GM18498 (cell line): Measurements from ENCODE around the gene CFAP46.
"Not testable (repeated sequence)": the region's sequence is repeated elsewhere in the genome, so short reads cannot be mapped to it uniquely, and the experiment has no call there.

Experiments used
- ATAC-seq: cut with Tn5 transposase; IDR thresholded peaks from one replicate; pipeline ENCODE4 v1.9.1; 2021; ENCODE audit warnings: mild to moderate bottlenecking, moderate library complexity; ENCODE audit not compliant: unreplicated experiment

The CFAP46 gene

GRCh38 chr10:132904814-132905649 is 37.3 kb downstream of the CFAP46 start:
- no peak for ATAC-seq

DNA sequence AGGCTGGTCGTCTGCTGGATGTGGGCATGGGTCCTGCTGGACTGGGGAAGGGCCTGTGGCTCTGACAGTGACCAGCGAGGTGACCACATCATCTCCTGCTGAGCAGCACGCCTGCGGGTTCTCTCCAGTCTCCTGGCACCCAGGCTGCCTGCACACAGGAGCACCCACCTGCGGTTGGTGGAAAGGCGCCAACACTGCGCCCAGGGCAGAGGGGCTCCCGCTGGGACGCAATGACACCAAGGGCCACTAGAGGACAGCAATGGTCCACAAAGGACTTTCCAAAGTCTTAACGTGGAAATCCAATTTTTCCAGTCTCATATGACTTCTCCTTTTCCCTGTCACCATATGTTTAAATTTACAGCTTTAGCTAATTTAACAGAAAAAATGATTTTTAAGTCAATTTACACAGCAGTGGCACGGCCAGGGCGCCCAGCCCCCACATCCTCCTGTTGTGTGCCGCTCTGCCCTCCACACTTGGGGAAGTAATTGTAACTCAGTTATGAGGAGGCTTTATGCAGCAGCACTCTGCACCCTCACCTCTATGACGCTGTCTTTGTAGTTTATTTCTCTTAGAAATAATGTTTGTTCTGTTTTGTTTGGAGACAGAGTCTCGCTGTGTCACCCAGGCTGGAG is 38.1 kb downstream of the CFAP46 start:
- ATAC-seq, result peak; percentile 41

DNA sequence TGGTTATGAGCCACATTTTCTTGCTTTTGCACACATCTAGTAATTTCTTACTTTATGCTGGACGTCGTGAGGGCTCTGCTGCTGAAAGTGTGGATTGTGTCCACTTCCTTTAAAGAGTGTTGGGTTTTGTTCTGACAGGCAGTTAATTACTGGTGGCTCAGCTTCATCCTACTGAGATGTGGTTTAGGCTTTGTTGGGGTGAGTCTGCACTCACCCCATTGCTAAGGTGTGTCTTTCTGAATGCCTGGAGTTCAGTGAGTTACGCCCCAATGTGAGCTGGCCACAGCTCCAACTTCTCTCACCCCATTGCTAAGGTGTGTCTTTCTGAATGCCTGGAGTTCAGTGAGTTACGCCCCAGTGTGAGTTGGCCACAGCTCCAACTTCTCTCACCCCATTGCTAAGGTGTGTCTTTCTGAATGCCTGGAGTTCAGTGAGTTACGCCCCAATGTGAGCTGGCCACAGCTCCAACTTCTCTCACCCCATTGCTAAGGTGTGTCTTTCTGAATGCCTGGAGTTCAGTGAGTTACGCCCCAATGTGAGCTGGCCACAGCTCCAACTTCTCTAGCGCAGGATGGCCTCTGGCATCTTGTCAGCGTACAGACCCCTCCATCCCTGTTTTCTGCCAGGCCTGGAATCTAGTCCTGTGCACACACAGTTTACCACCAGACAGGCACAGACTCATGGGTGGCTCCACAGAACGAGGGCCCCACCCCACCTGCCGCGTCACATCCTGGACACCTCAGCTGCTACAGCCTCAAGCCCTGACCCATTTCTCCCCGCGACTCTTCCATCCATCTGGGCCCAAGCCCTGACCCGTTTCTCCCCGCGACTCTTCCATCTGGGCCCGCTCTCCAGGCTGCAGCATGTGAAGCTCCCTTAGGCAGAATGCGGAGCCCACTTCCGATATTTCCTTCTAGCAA is 39.5 kb downstream of the CFAP46 start:
- not testable (repeated sequence) for ATAC-seq

GRCh38 chr10:132901351-132901750 is 41.0 kb downstream of the CFAP46 start:
- ATAC-seq, result no peak

GRCh38 chr10:132900211-132900756 is 42.1 kb downstream of the CFAP46 start:
- ATAC-seq, result no peak

DNA sequence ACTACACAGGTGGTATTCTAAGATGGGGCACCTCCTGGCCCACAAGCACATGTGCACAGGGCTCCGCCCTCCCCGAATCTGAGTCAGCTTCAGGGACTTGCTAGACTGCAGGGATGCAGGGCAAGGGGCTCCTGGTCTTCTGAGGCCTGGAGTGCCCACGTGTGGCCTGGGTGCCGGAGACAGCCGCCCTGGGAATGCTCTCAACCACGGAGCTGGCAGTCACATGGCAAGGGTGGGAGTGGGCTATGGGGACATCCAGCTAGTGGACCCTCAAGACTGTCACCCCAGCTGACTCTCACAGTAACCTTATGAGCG is 42.7 kb downstream of the CFAP46 start:
- no peak for ATAC-seq

- ATAC-seq, result no peak
These were observed 43.2 kb downstream of the CFAP46 start for GRCh38 chr10:132899054-132899750.

DNA sequence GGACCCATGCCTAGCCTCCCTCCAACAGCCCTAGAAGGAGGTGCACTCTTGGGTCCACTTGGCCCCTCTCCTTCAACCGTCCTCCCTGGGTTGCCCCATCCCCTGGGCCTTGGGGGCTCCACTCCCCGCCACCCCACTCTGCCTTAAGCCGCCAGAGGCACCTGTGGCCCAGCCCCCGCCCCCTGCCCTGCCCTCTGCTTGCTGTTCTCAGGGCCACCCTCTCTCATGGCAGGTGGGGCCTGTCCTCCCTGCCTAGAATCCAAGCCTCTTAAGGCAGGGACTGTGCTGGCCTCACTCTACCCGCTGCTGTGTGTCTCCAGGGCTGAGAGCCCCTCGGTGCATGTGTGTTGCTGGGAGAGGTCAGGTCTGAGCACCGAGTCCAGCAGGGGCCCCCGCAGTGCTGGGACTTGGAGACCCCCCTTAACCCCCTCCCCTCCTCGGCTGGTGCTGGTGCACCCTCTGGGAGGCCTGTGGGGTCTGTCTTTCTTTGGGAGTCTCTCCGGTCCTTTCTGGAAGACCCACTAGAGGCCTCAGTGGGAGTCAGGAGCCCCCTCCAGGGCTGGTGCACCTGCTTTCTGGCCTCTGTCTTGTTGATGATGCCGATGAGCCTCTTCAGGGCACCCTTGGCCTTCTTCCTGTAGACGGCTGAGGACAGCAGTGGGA is 43.8 kb downstream of the CFAP46 start:
- ATAC-seq, result no peak

DNA sequence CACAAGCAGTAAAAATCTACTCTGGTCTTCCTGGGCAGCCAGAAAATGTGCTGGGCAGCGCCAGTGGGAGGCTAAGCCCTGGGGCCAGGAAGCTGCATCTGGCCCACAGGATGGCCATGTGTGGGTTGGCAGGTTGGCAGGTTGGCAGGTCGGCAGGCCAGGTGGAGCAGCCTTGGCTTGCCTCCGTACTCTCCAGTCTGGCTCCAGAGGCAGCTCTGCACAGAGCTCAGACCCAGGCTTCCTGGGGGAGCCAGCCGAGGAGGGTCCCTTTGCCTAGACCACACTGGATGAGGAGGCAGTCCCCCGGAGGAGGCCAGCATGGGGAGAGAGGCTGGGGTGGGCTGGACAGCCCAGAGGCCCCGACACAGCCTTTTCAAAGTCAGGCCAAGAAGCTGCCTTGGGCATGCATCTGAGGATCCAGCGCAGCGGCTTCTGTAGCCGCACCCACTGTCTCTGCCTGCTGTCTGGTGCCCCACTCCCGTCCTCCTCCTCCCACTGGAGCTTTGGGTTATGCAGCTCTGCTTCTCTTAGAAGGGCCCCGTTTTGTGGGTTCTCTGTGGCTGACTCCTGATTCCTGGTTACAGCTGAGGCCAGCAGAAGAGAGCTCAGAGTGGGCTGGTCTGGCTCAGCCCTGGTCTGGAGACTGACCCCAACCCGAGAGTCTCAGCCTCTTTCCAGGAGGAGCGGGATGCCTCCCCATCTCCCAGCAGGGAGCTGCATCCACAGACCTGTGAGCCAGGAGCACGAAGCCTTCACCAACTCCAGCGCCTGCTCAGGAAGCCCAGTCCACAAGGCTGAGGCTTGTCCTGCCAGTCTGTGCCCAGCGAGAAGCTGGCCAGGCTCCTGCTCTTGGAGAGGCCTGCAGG is 44.6 kb downstream of the CFAP46 start:
- no peak for ATAC-seq

- not testable (repeated sequence) for ATAC-seq
These were observed 48.6 kb downstream of the CFAP46 start for GRCh38 chr10:132893786-132894185.

DNA sequence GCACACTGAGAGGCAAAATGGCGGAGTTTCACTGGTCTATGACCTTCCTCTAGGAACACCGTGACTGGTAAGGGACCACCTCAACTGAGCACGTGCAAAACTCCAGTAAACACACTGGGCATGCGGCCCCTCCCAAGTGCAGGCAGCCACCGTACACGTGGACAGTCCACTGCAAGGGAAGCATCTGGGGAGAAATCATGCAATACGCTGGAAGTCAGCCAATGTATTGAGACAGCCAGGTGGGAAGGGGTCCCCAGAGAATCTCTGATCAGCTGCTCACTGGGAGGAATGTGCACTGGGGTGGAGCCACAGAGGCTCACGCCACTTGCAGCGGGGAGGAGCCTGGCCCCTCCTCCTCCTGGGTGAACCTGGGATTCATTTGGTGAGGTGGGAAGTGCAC is 49.3 kb downstream of the CFAP46 start:
- no peak for ATAC-seq

GRCh38 chr10:132892004-132892403 is 50.4 kb downstream of the CFAP46 start:
- ATAC-seq, result no peak

DNA sequence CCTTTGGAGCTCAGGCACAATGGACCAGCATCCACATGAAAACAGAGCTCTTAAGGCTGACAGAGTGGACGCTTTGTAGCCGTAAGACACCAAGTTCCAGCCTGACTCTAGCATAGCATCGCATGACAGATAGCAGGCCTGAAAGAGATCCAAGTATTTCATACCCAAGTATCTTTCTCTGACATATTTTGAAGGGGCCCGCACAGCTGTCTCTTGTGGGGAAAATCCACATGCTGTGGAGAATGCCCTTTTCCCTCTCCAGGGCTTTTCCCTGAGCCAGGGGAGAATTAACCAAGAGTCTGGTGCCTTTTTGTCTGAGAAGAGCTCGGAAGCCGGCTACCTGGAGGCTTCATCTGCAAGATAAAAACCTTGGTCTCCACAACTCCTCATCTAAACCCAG is 51.0 kb downstream of the CFAP46 start:
- no peak for ATAC-seq

DNA sequence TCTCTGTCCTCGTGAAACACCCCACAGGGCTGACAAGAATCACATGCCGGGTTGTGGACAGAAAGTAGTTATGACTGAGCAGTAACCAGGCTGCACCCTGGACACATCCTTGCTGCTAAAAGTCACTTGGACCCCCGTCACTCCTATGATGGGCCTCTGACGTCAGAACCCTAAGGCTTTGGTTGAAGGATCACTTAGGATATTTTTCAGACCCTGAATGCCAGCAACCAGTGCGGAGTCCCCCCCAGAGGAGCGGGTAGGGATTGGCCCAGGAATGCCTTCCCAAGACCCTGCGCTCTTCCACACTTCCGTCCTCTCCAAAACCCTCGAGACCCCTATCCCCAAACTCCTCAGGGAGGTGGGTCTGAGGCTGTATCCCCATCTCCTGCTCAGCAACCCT is 52.1 kb downstream of the CFAP46 start:
- no peak for ATAC-seq

DNA sequence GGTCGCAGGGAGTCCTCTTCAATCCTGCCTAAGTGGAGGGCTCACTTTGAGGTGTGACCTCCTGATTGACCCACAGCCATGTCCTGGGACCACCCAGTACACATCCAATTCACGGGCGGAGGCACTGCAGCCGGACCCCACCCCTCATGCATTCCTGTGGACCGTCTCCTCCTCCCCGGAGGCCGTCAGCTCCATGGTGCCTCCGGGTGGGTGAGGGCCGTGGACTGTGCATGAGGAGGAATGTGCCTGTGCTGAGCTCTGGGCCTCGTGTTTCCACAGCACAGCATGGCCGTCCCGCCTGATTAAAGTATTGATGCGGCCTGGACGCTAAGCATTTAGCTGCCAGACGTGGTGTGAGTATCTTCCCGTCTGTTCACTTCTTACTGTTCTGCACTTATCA is 52.8 kb downstream of the CFAP46 start:
- ATAC-seq, result no peak

GRCh38 chr10:132888898-132889490 is 53.4 kb downstream of the CFAP46 start:
- ATAC-seq, result no peak

- ATAC-seq, result not testable (repeated sequence)
These were observed 53.9 kb downstream of the CFAP46 start for GRCh38 chr10:132888446-132888845.

GRCh38 chr10:132886211-132887099 is 55.9 kb downstream of the CFAP46 start:
- no peak for ATAC-seq
